ENCODE data around the gene HEXD. TPM values are rescaled to one million over a fixed set of nuclear protein-coding genes. Genes with fewer than 3 reads are reported as not detected.

The HEXD gene
- total RNA-seq, 4 donors from 2014 or later: 15.7 to 27.1 (median 20.6) TPM

GRCh38 chr17:82403662-82404660, 14.2 kb upstream of the HEXD start:
- TF ChIP-seq EP300 (IDR thresholded peaks at IDR 0.05) (no peak), POLR2A (IDR thresholded peaks at IDR 0.05; ENCODE audit: low read depth) (no peak), POLR2AphosphoS5 (IDR thresholded peaks at IDR 0.05) (no peak)
- TF ChIP-seq, protein P1, sequence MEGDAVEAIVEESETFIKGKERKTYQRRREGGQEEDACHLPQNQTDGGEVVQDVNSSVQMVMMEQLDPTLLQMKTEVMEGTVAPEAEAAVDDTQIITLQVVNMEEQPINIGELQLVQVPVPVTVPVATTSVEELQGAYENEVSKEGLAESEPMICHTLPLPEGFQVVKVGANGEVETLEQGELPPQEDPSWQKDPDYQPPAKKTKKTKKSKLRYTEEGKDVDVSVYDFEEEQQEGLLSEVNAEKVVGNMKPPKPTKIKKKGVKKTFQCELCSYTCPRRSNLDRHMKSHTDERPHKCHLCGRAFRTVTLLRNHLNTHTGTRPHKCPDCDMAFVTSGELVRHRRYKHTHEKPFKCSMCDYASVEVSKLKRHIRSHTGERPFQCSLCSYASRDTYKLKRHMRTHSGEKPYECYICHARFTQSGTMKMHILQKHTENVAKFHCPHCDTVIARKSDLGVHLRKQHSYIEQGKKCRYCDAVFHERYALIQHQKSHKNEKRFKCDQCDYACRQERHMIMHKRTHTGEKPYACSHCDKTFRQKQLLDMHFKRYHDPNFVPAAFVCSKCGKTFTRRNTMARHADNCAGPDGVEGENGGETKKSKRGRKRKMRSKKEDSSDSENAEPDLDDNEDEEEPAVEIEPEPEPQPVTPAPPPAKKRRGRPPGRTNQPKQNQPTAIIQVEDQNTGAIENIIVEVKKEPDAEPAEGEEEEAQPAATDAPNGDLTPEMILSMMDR (IDR thresholded peaks at IDR 0.05): no peak
- Histone ChIP-seq H3K4me1 (peaks cover 10 to 17% (median 13%) of the 10 kb centered on the region in 4 donors), H3K9me3 (no peaks in the 10 kb centered on the region), H3K36me3 (peaks cover 24 to 94% (median 51%) of the 10 kb centered on the region in 4 donors), H3K27ac (replicated peaks in 1 of 4) (no peak overlapping the region), H3K27me3 (no peaks in the 10 kb centered on the region), H3K4me3 (no peak overlapping the region)
- intact Hi-C loops (cut with DNase I): no loop called here
- 94% methylated on average over 67 of the region's 67 CpGs for WGBS
- DNase-seq (ENCODE audit: extremely low spot score): no peak

DNA sequence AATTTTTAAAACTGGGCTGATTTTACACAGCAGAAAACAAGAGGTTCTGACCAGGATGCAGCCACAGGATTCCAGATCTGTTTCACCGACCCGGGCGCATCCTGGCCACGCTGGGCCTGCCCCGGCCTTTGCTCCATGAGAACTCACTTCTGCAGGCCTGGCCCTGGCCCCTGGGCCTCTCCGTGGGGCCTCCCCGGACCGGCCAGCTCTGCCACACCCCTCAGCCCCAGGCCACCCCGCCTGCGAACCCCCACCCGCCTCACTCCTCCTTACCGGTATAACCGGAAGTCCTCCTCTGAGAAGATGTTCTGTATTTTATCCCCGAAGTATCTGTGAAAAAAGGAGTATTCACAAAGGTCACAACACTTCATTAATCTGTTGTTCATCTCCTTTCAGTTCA, 13.1 kb upstream of the HEXD start:
- intact Hi-C loops (cut with DNase I): no loop called here
- H3K27ac ChIP-seq (replicated peaks in 1 of 4): no peak overlapping the region
- no peak overlapping the region for H3K4me3 ChIP-seq
- H3K36me3 ChIP-seq: peaks cover 24 to 94% (median 52%) of the 10 kb centered on the region in 4 donors
- no peaks in the 10 kb centered on the region for H3K27me3 ChIP-seq
- H3K9me3 ChIP-seq: no peaks in the 10 kb centered on the region
- 93% methylated on average over 14 of the region's 14 CpGs for WGBS
- peaks cover 1 to 7% (median 5%) of the 10 kb centered on the region in 4 donors for H3K4me1 ChIP-seq
- TF ChIP-seq, protein P1 (IDR thresholded peaks at IDR 0.05): no peak
- TF ChIP-seq POLR2AphosphoS5 (IDR thresholded peaks at IDR 0.05) (no peak), EP300 (IDR thresholded peaks at IDR 0.05) (no peak), POLR2A (IDR thresholded peaks at IDR 0.05; ENCODE audit: low read depth) (no peak)
- DNase-seq (ENCODE audit: extremely low spot score): no peak

GRCh38 chr17:82406131-82406671, 11.9 kb upstream of the HEXD start:
- Histone ChIP-seq H3K27ac (replicated peaks in 1 of 4) (no peak overlapping the region), H3K9me3 (no peaks in the 10 kb centered on the region), H3K36me3 (peaks cover 24 to 87% (median 50%) of the 10 kb centered on the region in 4 donors), H3K27me3 (no peaks in the 10 kb centered on the region), H3K4me1 (peaks cover 0 to 5% (median 0%) of the 10 kb centered on the region in 4 donors), H3K4me3 (no peak overlapping the region)
- 89% methylated on average over 9 of the region's 14 CpGs for WGBS
- DNase-seq (ENCODE audit: extremely low spot score): no peak
- TF ChIP-seq EP300 (IDR thresholded peaks at IDR 0.05) (no peak), POLR2A (IDR thresholded peaks at IDR 0.05; ENCODE audit: low read depth) (no peak), POLR2AphosphoS5 (IDR thresholded peaks at IDR 0.05) (no peak)
- TF ChIP-seq, protein P1 (IDR thresholded peaks at IDR 0.05): no peak
- intact Hi-C loops (cut with DNase I): no loop called here

- Histone ChIP-seq H3K36me3 (peaks cover 20 to 77% (median 46%) of the 10 kb centered on the region in 4 donors), H3K4me1 (peaks cover 0 to 5% (median 0%) of the 10 kb centered on the region in 4 donors), H3K4me3 (no peak overlapping the region), H3K27ac (replicated peaks in 1 of 4) (no peak overlapping the region), H3K9me3 (no peaks in the 10 kb centered on the region), H3K27me3 (no peaks in the 10 kb centered on the region)
- TF ChIP-seq, protein P1 (IDR thresholded peaks at IDR 0.05): no peak
- TF ChIP-seq EP300 (IDR thresholded peaks at IDR 0.05) (no peak), POLR2AphosphoS5 (IDR thresholded peaks at IDR 0.05) (no peak), POLR2A (IDR thresholded peaks at IDR 0.05; ENCODE audit: low read depth) (no peak)
- DNase-seq (ENCODE audit: extremely low spot score): no peak
- intact Hi-C loops (cut with DNase I): no loop called here
- 77% methylated on average over 13 of the region's 13 CpGs for WGBS
Measured at GRCh38 chr17:82407255-82407654, 10.9 kb upstream of the HEXD start.

Data from esophagus muscularis mucosa (tissue), 4 donors.